ENCODE measurements around the gene METTL23.

- TF ChIP-seq YY1 (IDR thresholded peaks at IDR 0.05; ENCODE audit: insufficient read depth, insufficient read length) (no peak), SUZ12 (IDR thresholded peaks at IDR 0.05; ENCODE audit: extremely low read depth, insufficient read depth, insufficient read length) (no peak)
Measured at GRCh38 chr17:76752006-76752405, 25.4 kb downstream of the METTL23 start.

Measured in NT2/D1 (cell line).